Mesothelial cell of epicardium (in vitro differentiated cells): ENCODE measurements around the gene DPYD. TPM values are rescaled to one million over a fixed set of nuclear protein-coding genes. Genes with fewer than 3 reads are reported as not detected.

Experiments used
- DNase-seq, 2 experiments: peaks; one replicate each; pipeline ENCODE4 v3.0.0; 2021; ENCODE audit warnings: low spot score in 2 of 2; ENCODE audit not compliant: unreplicated experiment in 2 of 2
- H3K27ac Mint-ChIP-seq: 2 replicates; pipeline ENCODE4 v1.8.0; 2021; ENCODE audit warnings: mixed read lengths
- H3K27me3 Mint-ChIP-seq: 2 replicates; pipeline ENCODE4 v1.8.0; 2021; ENCODE audit warnings: low read depth, mixed read lengths
- H3K36me3 Mint-ChIP-seq: 2 replicates; pipeline ENCODE4 v1.8.0; 2021; ENCODE audit warnings: mixed read lengths
- H3K4me1 Mint-ChIP-seq: 2 replicates; pipeline ENCODE4 v1.8.0; 2021; ENCODE audit warnings: mixed read lengths
- H3K4me3 Mint-ChIP-seq: 2 replicates; pipeline ENCODE4 v1.8.0; 2021; ENCODE audit warnings: mild to moderate bottlenecking, moderate library complexity, mixed read lengths
- H3K9me3 Mint-ChIP-seq: 2 replicates; pipeline ENCODE4 v1.8.0; 2021; ENCODE audit warnings: mixed read lengths
- CTCF ChIP-seq: fragments of 200-600 bp; sonication (generic); IDR thresholded peaks from one replicate; pipeline ENCODE4 v1.5.0; 2021; ENCODE audit warnings: antibody characterized with exemption; ENCODE audit not compliant: unreplicated experiment
- total RNA-seq: library from RNA; stranded (reverse); gene quantifications from 3 replicates; pipeline ENCODE4 v1.2.1, GENCODE V29; 2021

The DPYD gene
- total RNA-seq, 1 donor from 2014 or later: 13.3 TPM

- Mint-ChIP-seq H3K4me1 (no peaks in the 10 kb centered on the region), H3K9me3 (no peaks in the 10 kb centered on the region), H3K4me3 (no peak overlapping the region), H3K27me3 (no peaks in the 10 kb centered on the region), H3K27ac (no peak overlapping the region), H3K36me3 (no peaks in the 10 kb centered on the region)
- DNase-seq: no peak
- no peak for TF ChIP-seq CTCF
Observed at GRCh38 chr1:97784661-97785060, 136.2 kb downstream of the DPYD start.

- no peak for DNase-seq
- no peak for TF ChIP-seq CTCF
- no peaks in the 10 kb centered on the region for H3K27me3 Mint-ChIP-seq
- H3K4me3 Mint-ChIP-seq: no peak overlapping the region
- no peak overlapping the region for H3K27ac Mint-ChIP-seq
- no peaks in the 10 kb centered on the region for H3K9me3 Mint-ChIP-seq
- H3K4me1 Mint-ChIP-seq: no peaks in the 10 kb centered on the region
- no peaks in the 10 kb centered on the region for H3K36me3 Mint-ChIP-seq
Observed at GRCh38 chr1:97783751-97784150, 137.1 kb downstream of the DPYD start.

- no peaks in the 10 kb centered on the region for H3K36me3 Mint-ChIP-seq
- no peak for DNase-seq
- no peaks in the 10 kb centered on the region for H3K27me3 Mint-ChIP-seq
- no peak overlapping the region for H3K27ac Mint-ChIP-seq
- H3K9me3 Mint-ChIP-seq: no peaks in the 10 kb centered on the region
- H3K4me1 Mint-ChIP-seq: no peaks in the 10 kb centered on the region
- H3K4me3 Mint-ChIP-seq: no peak overlapping the region
- no peak for TF ChIP-seq CTCF
Observed at GRCh38 chr1:97781762-97782337, 139.0 kb downstream of the DPYD start.

- Mint-ChIP-seq H3K27ac (no peak overlapping the region), H3K27me3 (no peaks in the 10 kb centered on the region), H3K4me3 (no peak overlapping the region), H3K4me1 (no peaks in the 10 kb centered on the region), H3K9me3 (no peaks in the 10 kb centered on the region), H3K36me3 (no peaks in the 10 kb centered on the region)
- TF ChIP-seq CTCF: no peak
- no peak for DNase-seq
Observed at GRCh38 chr1:97780884-97781283, 139.9 kb downstream of the DPYD start.

- H3K36me3 Mint-ChIP-seq: peaks cover 3% of the 10 kb centered on the region
- H3K27me3 Mint-ChIP-seq: no peaks in the 10 kb centered on the region
- no peak for DNase-seq
- no peak for TF ChIP-seq CTCF
- no peak overlapping the region for H3K4me3 Mint-ChIP-seq
- H3K4me1 Mint-ChIP-seq: no peaks in the 10 kb centered on the region
- H3K27ac Mint-ChIP-seq: no peak overlapping the region
- H3K9me3 Mint-ChIP-seq: peaks cover 7% of the 10 kb centered on the region
Observed at GRCh38 chr1:97778718-97779117, 142.1 kb downstream of the DPYD start.

- DNase-seq: no peak
- Mint-ChIP-seq H3K36me3 (peaks cover 5% of the 10 kb centered on the region), H3K27me3 (no peaks in the 10 kb centered on the region), H3K4me3 (no peak overlapping the region), H3K27ac (no peak overlapping the region), H3K4me1 (peaks cover 2% of the 10 kb centered on the region), H3K9me3 (peaks cover 11% of the 10 kb centered on the region)
- no peak for TF ChIP-seq CTCF
Observed at GRCh38 chr1:97770376-97770775, 150.5 kb downstream of the DPYD start.
